HG02943 (cell line): ENCODE measurements around the gene WDR62.

Experiments
- ATAC-seq: cut with Tn5 transposase; IDR thresholded peaks from one replicate; pipeline ENCODE4 v1.9.1; 2021; ENCODE audit warnings: mild to moderate bottlenecking, low read depth, moderate library complexity; ENCODE audit not compliant: unreplicated experiment

Gene WDR62

DNA sequence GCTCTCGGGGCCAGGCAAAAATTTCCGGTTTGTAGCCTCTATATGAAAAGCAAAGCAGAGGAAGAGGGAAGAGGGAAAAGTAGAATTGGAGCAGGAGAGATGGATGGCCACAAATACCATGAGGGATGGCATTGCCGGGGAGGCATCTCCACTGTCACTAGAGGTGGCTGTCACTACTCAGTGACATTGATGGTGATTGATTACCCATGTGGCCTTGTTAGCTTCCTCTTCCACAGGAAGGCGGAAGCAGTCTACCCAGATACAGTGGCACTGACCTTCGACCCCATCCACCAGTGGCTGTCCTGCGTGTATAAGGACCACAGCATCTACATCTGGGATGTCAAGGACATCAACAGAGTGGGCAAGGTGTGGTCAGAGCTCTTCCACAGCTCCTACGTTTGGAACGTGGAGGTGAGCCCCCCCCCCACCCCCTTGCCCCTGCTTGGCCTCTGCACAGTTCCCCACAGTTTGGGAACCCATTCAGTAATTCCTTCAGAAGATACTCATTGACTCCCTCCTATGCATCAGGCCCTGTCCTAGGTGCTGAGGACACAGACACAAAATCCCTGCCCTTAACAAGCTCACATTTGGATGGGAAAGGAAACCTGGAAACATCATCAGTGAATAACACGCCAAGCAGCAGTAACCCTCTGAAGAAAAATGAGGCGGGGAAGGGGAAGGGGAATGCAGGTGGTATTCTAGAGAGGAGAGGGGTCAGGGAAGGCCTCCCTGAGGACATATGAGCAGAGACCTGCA lies 18.6 kb downstream of the WDR62 start:
- no peak for ATAC-seq

GRCh38 chr19:36079389-36079945 lies 24.8 kb downstream of the WDR62 start:
- no peak for ATAC-seq

DNA sequence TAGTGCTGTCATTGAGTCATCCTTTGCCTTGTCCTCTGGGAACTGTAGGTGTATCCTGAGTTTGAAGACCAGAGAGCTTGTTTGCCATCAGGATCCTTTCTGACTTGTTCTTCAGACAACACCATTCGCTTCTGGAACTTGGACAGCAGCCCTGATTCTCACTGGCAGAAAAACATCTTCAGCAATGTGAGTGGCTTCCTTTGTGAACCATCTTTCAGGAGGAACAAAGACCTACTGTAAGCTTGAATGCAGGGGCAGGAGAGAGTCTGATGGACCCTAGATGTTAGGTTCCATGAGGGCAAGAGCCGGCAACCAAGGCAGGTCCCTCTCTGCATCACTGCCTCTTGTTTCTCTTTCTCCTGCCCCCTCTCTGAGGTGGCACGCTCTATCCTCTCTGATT lies 26.7 kb downstream of the WDR62 start:
- ATAC-seq = no peak

GRCh38 chr19:36081894-36082293 lies 27.2 kb downstream of the WDR62 start:
- ATAC-seq = no peak

GRCh38 chr19:36082916-36083315 lies 28.2 kb downstream of the WDR62 start:
- no peak for ATAC-seq

DNA sequence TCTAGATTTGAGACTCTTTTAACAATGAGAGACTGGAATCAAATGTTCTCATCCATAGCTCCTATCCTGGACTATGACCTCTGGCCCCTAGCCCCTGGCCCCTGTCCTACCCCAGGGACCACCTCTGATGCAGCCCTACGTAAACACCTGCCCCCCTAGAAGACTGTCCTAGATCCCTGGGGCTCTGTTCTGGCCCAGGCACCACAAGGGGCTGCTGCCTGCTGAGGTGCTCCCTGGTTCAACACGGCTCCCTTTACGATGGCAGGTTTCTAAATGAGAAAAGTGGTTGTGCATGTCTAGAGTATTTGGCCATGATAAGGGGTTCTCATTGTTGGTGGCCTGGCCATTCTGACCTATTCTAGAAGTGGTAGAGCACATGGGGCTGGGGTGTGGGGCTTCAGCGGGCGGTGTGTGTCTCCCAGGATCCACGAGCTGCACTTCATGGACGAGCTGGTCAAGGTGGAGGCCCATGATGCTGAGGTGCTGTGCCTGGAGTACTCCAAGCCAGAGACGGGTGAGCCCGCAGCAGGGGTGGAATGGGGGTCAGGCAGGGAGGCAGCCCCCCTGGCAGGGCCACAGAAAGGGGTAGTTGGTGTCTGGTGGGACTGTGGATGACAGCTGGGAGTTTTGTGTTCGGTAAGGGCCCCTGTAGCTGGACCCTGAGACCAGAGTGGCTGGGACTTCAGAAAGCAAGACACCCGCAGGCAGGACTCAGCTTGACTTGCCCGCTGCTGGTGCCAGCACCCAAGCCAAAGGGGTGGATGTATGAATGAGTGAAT lies 29.7 kb downstream of the WDR62 start:
- ATAC-seq = no peak

DNA sequence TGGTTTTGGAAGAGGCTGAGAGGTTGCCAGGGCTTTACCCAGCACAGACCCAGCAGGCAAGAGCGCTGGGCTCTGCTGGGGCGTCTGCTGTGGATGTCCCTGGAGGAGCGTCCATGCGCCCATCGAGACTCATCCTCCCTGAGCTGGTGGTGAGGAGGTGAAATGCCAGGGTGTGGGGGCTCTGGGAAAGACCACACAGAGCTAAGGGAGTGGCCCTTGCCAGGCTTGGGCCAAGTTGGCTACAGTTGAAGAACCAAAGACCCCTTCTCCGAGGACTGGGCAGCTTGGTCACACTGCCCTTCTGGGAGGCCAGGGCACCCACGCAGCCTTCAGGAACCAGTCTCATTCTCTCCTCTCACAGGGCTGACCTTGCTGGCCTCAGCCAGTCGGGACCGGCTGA lies 31.6 kb downstream of the WDR62 start:
- no peak for ATAC-seq

DNA sequence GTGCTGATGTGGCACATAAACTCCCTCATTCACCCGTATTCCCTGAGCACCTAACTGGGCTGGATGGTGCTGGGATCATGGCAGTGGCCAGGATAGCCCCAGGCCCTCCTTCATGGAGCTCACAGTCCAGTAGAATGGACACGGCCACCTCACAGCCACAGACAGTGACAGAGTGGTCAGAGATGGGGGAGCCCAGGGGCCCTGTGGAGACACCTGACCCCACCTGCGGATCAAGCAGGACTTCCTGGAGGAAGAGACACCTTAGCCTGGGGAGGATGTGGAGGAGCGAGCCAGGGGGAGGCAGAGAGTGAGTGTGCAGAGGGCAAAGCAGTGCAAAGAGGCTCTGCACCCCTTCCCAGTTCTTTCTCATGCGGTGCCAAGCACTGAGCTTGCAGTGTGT lies 35.1 kb downstream of the WDR62 start:
- ATAC-seq = no peak

GRCh38 chr19:36090910-36091695 lies 36.4 kb downstream of the WDR62 start:
- ATAC-seq = no peak

DNA sequence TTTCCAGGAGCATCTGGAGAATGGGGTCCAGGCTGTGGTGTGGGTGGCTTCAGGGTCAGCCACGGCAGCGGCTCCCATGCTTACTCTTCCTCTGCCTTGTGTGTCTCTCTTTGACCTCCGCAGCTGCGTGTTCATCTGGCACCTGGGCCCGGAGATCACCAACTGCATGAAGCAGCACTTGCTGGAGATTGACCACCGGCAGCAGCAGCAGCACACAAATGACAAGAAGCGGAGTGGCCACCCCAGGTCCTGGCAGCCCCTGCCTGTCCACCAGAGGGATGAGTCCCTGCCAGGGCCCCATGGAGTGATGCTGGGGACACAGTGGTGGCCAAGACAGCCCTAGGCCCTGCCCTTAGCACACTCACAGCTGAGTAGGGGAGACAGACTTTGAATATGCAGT lies 37.9 kb downstream of the WDR62 start:
- ATAC-seq = no peak

GRCh38 chr19:36093146-36093662 lies 38.5 kb downstream of the WDR62 start:
- no peak for ATAC-seq

DNA sequence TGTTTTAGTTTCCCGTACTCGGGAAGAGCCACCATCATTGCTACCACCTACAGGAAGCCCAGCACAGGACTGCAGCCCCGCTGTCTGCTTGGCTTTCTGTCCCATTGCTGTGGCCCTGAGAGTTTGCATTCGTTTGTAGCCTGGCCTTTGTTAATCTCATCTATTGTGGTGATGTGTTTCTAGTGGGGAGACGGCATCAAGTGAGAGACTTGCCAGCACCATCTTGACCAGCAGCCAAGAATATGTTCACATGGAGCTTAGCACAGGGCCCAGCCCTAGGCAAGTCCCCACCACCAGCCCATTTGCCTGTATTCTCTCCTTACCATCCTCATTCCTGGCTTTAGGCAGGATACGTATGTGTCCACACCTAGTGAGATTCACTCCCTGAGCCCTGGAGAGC lies 39.0 kb downstream of the WDR62 start:
- no peak for ATAC-seq

DNA sequence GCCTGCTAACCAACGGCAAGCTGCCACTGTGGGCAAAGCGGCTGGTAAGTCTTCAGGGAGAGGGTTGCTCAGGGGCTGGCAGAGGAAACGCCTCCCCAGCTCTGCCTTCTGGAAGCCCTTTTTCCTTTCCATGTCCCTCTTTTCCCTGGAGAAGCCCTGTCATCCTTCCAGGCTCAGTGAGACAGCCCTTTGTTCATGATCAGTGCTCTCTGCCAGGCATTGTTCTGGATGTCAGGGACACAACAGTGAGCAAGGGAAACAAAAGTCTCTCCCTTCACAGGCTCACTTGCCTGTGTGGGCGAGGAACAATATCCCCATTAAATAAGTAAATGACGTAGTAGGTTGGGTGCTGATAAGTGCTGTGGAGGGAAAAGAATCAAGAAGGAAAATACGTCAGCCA lies 42.3 kb downstream of the WDR62 start:
- ATAC-seq = no peak

DNA sequence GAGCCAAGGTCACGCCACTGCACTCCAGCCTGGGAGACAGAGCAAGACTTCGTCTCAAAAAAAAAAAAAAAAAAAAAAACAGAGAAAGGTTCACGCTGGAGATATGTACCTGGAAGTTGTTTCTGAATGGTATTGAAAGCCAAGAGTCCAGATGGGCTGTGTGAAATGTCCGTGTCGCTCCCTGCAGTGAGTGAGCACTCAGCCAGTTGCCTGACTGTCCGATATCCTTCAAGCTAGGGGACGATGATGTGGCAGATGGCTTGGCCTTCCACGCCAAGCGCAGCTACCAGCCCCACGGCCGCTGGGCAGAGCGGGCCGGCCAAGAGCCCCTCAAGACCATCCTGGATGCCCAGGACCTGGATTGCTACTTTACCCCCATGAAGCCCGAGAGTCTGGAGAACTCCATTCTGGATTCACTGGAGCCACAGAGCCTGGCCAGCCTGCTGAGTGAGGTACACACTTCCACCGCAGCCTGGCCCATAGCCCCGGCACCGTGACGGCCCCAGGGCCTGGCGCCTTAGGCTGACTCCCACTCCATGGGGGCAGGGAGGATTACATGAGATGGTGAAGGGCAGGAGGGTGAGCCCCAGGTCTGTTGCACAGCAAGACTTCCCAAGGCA lies 44.6 kb downstream of the WDR62 start:
- no peak for ATAC-seq

GRCh38 chr19:36100476-36100875 lies 45.8 kb downstream of the WDR62 start:
- no peak for ATAC-seq

- no peak for ATAC-seq
Observed at GRCh38 chr19:36101550-36102327, 47.0 kb downstream of the WDR62 start.

DNA sequence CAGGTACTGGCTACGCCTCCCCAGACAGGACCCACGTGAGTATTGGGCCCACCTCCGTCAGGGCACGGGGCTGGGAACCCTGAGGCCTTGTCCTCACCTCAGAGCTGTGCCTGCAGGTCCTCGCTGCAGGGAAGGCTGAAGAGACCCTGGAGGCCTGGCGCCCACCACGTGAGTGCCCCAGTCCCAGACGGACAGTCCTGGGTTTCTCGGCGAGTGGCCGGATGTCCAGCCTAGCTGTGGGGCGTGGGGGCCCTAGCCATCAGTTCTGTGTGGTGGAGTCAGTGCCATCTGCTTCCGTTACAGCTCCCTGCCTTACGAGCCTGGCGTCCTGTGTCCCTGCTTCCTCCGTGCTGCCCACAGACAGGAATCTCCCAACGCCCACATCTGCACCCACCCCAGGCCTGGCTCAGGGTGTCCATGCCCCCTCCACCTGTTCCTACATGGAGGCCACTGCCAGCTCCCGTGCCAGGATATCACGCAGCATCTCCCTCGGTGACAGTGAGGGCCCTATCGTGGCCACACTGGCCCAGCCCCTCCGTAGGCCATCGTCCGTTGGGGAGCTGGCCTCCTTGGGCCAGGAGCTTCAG lies 48.4 kb downstream of the WDR62 start:
- ATAC-seq = no peak

GRCh38 chr19:36103842-36104552 lies 49.3 kb downstream of the WDR62 start:
- no peak for ATAC-seq

GRCh38 chr19:36106441-36106840 lies 51.7 kb downstream of the WDR62 start:
- no peak for ATAC-seq
